ENCODE measurements around the gene USP40. TPM values are rescaled to one million over a fixed set of nuclear protein-coding genes. Genes with fewer than 3 reads are reported as not detected.

USP40 gene
- polyA plus RNA-seq, 3 donors = 4.0 to 13.5 (median 5.1) TPM

GRCh38 chr2:233481368-233482142 lies 85.0 kb downstream of the USP40 start:
- H3K27me3 Mint-ChIP-seq (ENCODE audit: low read depth in 3 of 3) = peaks cover 0 to 2% (median 0%) of the 10 kb centered on the region in 3 donors
- peaks cover 55 to 86% of the 10 kb centered on the region in 2 donors for H3K36me3 Mint-ChIP-seq
- peaks cover 22 to 80% of the 10 kb centered on the region in 2 donors for H3K36me3 ChIP-seq (replicated peaks in 1 of 2; ENCODE audit: control insufficient read depth in 1 of 2, insufficient read depth in 2 of 2, low read length in 2 of 2)
- no peak overlapping the region for H3K27ac ChIP-seq (ENCODE audit: low read depth in 1 of 2, low read length in 2 of 2)
- intact Hi-C loops (cut with micrococcal nuclease) = no loop called here
- DNase-seq = no peak
- no peak overlapping the region for H3K9ac ChIP-seq (ENCODE audit: insufficient read depth, low read length, poor library complexity, severe bottlenecking)
- H3K9me3 Mint-ChIP-seq = peaks cover 0 to 2% (median 0%) of the 10 kb centered on the region in 7 donors
- H3K4me1 Mint-ChIP-seq = no peaks in the 10 kb centered on the region
- no peaks in the 10 kb centered on the region for H3K4me1 ChIP-seq (ENCODE audit: control insufficient read depth in 1 of 2, insufficient read depth in 2 of 2, low read length in 2 of 2)
- no peak for TF ChIP-seq CTCF (IDR thresholded peaks at IDR 0.05)
- H3K79me2 ChIP-seq (ENCODE audit: insufficient read depth, low read length) = no peaks in the 10 kb centered on the region
- no peaks in the 10 kb centered on the region for H3K27me3 ChIP-seq (ENCODE audit: control insufficient read depth in 2 of 2, insufficient read depth in 2 of 2, low read length in 2 of 2)
- no peaks in the 10 kb centered on the region for H3K9me3 ChIP-seq (replicated peaks in 1 of 2; ENCODE audit: control insufficient read depth in 1 of 2, insufficient read depth in 1 of 2, low read length in 2 of 2)
- H3K4me3 ChIP-seq (replicated peaks in 1 of 3; ENCODE audit: low read depth in 2 of 3, low read length in 3 of 3) = no peak overlapping the region
- no peak overlapping the region for H2AFZ ChIP-seq (ENCODE audit: insufficient read depth, low read depth, low read length, poor library complexity, severe bottlenecking)
- H3K27ac Mint-ChIP-seq = no peak overlapping the region
- WGBS (ENCODE audit: insufficient coverage) = 97% methylated on average over 16 of the region's 22 CpGs
- no peak overlapping the region for H3K4me2 ChIP-seq (replicated peaks; ENCODE audit: extremely low read depth, low read length, poor library complexity, severe bottlenecking)
- no peaks in the 10 kb centered on the region for H4K20me1 ChIP-seq (ENCODE audit: insufficient read depth, low read length)
- H3K4me3 Mint-ChIP-seq = no peak overlapping the region

- Mint-ChIP-seq H3K4me1 (no peaks in the 10 kb centered on the region), H3K27me3 (ENCODE audit: low read depth in 3 of 3) (peaks cover 0 to 2% (median 0%) of the 10 kb centered on the region in 3 donors), H3K9me3 (peaks cover 0 to 2% (median 0%) of the 10 kb centered on the region in 7 donors), H3K27ac (no peak overlapping the region), H3K4me3 (no peak overlapping the region), H3K36me3 (peaks cover 54 to 85% of the 10 kb centered on the region in 2 donors)
- Histone ChIP-seq H3K36me3 (replicated peaks in 1 of 2; ENCODE audit: control insufficient read depth in 1 of 2, insufficient read depth in 2 of 2, low read length in 2 of 2) (peaks cover 25 to 86% of the 10 kb centered on the region in 2 donors), H4K20me1 (ENCODE audit: insufficient read depth, low read length) (no peaks in the 10 kb centered on the region), H3K4me1 (ENCODE audit: control insufficient read depth in 1 of 2, insufficient read depth in 2 of 2, low read length in 2 of 2) (no peaks in the 10 kb centered on the region), H3K27me3 (ENCODE audit: control insufficient read depth in 2 of 2, insufficient read depth in 2 of 2, low read length in 2 of 2) (no peaks in the 10 kb centered on the region), H3K9me3 (replicated peaks in 1 of 2; ENCODE audit: control insufficient read depth in 1 of 2, insufficient read depth in 1 of 2, low read length in 2 of 2) (no peaks in the 10 kb centered on the region), H3K79me2 (ENCODE audit: insufficient read depth, low read length) (no peaks in the 10 kb centered on the region), H3K4me3 (replicated peaks in 1 of 3; ENCODE audit: low read depth in 2 of 3, low read length in 3 of 3) (no peak overlapping the region), H3K9ac (ENCODE audit: insufficient read depth, low read length, poor library complexity, severe bottlenecking) (no peak overlapping the region), H3K27ac (ENCODE audit: low read depth in 1 of 2, low read length in 2 of 2) (no peak overlapping the region), H2AFZ (ENCODE audit: insufficient read depth, low read depth, low read length, poor library complexity, severe bottlenecking) (no peak overlapping the region), H3K4me2 (replicated peaks; ENCODE audit: extremely low read depth, low read length, poor library complexity, severe bottlenecking) (no peak overlapping the region)
- WGBS (ENCODE audit: insufficient coverage) = 89% methylated on average over 21 of the region's 21 CpGs
- intact Hi-C loops (cut with micrococcal nuclease) = no loop called here
- no peak for DNase-seq
- TF ChIP-seq CTCF (IDR thresholded peaks at IDR 0.05) = no peak
Observed at GRCh38 chr2:233480490-233481202, 85.9 kb downstream of the USP40 start.
